CD4-positive, alpha-beta T cell treated with Interferon alpha-2 for 1 hour (primary cell): Measurements from ENCODE around the gene CLASP1.
"Not testable (repeated sequence)": the region's sequence is repeated elsewhere in the genome, so short reads cannot be mapped to it uniquely, and the experiment has no call there.

Source experiments
- DNase-seq, 2 donors: peaks; one replicate each; pipeline ENCODE4 v3.0.0-alpha.2; 2020 to 2022

CLASP1 gene

DNA sequence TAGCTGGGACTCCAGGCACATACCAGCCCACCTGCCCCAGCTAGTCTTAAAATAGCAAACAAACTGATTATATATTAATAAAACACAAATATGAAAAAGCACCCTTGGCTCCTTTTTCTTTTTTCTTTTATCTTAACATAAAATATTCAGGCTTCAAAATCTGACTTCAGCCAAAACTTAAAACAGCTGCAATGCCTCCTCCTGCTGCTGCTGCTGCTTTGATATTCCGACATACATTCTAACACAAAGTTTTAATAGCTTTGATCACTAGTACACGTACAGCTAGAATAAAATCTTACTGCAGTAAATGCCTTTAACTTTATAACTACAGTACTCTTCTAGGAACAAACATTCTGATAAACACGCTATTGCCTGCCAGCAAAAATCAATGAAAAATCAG lies 190.0 kb downstream of the CLASP1 start:
- DNase-seq: no peak

DNA sequence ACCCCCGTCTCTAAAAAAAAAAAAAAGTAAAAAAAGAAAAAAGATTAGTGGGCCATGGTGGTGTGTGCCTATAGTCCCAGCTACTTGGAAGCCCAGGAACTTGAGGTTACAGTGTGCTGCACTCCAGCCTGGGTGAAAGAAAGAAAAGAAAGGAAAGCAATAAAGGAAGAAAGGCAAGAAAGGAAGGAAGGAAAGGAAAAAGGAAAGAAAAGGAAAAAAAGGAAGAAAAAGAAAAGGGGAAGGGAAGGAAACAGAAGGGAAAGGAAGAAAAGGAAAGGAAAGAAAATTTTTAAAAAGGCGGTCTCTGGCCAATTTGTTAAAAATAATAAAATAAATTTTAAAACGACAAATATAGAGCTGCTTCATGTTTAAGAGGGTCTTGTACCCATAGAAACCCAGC lies 192.9 kb downstream of the CLASP1 start:
- DNase-seq: no peak

DNA sequence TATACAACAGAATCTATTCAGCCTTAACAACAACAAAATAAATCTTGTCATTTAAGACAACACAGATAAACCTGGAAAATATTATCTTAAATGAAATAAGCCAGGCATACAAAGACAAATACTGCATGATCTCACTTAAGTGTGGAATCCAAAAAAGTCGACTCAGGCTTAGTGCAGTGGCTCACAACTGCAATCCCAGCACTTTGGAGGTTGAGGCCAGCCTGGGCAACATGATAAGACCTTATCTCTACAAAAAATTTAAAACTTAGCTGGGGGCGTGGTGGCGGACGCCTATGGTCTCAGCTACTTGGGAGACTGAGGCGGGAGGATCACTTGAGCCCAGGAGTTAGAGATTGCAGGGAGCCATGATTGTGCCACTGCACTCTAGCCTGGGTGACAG lies 193.8 kb downstream of the CLASP1 start:
- no peak for DNase-seq

- no peak for DNase-seq
Measured at GRCh38 chr2:121454549-121455090, 194.6 kb downstream of the CLASP1 start.

DNA sequence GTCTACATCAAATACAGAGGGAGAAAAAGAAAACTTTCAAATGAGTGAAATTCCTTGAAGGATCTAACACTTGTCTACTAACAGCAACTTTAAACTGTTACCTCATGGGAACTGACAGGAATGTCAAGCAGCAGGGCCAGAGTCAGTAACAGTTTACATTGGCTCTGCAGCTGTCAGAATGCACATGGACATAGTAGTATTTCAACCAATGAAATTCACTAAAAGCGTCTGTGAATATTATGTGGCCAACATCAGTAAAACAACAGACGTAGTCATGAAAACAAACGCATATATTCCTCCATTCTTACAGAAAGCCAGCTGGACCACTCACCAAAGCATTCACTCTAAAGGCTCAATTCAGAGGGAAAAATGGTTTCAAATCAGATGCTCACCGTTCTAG lies 197.9 kb downstream of the CLASP1 start:
- no peak for DNase-seq

DNA sequence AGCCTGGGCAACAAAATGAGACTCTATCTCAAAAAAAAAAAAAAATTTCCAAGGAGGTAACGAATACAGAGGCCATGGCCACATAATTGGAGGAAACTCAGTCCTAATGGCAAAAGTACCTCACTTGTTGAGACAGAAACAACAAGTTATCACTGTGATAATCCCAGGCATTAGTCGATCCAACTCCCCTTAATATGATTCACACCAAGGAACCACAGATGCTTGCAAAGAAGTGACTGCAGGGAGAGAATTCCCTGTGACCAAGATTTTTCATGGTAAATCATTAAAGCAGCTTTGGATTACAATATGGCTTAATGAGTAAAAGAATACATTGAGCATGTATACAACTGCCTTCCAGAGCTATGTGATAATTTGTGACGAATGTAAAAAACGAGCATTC lies 199.0 kb downstream of the CLASP1 start:
- no peak for DNase-seq

DNA sequence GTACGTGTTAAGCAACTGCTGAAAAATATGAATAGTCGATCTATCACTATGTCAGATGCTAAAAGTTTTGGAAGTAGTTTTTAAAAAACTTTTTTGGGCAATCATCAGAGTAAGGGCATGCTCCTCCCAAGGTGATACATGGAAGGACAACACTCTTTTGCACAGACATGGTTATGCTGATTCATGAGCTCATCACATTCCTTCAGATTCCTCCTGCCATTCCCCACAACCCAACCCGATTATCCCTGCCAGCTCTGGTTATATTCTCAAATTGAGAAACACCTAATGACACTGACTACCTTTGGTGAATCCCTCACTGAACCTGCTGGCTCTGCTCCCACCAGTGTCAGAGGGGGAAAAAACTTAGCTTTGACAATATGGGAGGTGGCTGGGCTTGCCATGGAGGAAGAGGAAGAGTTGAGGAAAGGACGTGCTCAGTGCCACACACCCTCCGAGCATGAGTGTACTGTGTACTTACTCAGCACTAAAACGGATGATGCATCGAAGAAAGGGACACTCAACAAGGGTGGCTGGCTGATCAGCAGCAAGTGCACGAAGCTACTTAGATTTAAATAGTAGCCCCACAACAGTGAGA lies 202.5 kb downstream of the CLASP1 start:
- DNase-seq: no peak

DNA sequence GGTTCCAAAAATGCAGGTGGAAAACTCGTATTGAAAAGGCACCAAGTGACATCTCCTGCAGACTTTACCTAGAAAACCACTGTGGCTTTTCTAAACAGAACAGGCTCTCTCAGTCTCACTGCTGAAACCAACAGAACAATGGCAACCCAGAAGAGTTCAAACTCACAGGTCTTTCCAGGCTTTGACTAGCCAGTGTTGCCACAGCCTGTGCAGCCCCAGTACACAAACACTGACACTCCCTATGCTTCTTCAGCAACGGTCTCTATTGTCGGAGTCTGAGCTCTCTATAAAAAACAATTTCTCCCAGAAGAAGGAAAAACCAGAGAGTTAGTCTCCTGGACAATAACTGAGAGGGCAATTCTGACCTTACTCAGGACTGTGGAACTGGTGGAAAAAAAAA lies 206.4 kb downstream of the CLASP1 start:
- no peak for DNase-seq

DNA sequence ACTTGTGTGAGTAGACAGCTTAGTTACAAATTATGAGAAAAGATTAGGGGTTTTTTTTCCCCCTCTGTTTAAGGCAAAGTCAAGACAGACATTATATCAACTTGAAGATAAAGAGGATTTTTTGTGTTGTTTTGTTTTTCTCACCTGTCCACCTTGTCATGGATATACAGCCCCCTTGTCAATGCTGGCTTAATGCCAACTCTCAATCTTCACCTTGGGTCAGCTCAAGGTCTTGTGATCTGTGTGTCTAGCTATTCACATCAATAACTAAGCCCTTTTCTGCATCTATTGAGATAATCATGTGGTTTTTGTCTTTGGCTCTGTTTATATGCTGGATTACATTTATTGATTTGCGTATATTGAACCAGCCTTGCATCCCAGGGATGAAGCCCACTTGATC lies 211.0 kb downstream of the CLASP1 start:
- DNase-seq: not testable (repeated sequence)

DNA sequence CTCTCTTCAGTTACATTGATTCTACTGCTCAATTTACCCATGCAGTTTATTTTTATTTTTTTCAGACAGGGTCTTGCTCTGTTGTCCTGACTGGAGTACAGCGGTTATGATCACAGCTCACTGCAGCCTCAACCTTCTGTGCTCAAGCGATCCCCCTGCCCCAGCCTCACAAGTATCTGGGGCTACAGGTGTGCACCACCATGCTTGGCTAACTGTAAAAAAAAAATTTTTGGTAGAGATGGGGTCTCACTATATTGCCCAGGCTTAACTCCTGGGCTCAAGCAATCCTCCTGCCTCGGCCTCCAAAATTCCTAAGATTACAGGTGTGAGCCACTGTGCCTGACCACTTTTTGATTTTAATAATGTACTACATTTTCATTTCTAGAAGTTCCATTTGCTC lies 212.3 kb downstream of the CLASP1 start:
- no peak for DNase-seq

DNA sequence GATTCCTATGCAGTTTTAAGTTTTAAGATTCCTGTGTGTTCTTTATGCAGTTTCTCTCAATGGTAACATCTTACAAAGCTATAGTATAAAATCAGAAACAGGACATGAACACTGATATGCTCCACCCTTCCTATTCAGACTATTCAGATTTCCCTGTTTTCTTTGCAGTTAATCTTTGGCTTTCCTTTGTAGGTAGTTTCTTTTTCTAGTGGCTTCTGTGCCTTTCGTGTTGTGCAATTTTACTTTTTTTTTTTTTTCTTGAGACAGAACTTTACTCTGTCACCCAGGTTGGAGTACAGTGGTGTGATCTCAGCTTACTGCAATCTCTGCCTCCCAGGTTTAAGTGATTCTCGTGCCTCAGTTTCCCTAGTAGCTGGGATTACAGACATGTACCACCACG lies 213.5 kb downstream of the CLASP1 start:
- no peak for DNase-seq

GRCh38 chr2:121431214-121431613 lies 218.0 kb downstream of the CLASP1 start:
- no peak for DNase-seq

DNA sequence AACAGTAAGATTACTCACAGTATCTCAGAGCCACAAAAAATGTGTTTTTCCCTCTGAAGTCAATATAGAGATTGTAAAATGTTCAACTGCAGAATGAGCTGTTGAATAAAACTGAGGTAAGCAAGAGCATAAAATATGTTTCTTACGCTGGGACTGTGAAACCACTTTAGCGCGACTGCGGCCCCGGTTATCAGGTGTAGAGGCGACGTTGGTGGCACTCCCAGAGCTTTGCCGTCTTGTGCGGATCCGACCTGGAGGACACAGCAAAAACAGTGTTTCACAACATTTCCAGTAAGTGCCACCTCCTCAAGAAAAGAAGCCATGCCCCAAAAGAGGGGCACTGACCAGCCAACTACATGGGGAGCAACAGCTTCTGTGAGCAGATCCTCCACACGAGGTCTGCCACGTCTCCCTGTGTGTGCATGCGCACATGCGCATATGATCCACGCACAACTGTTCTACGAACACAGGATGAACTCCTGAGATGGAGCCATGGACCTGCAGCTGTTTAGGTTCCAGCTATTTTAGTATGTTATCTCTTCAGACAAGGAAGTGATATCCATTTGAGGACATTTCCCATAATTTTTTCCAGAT lies 219.2 kb downstream of the CLASP1 start:
- DNase-seq: no peak

GRCh38 chr2:121429119-121429903 lies 220.0 kb downstream of the CLASP1 start:
- no peak for DNase-seq

GRCh38 chr2:121427187-121427689 lies 222.0 kb downstream of the CLASP1 start:
- no peak for DNase-seq

- DNase-seq: no peak
Measured at GRCh38 chr2:121420486-121420885, 228.8 kb downstream of the CLASP1 start.

DNA sequence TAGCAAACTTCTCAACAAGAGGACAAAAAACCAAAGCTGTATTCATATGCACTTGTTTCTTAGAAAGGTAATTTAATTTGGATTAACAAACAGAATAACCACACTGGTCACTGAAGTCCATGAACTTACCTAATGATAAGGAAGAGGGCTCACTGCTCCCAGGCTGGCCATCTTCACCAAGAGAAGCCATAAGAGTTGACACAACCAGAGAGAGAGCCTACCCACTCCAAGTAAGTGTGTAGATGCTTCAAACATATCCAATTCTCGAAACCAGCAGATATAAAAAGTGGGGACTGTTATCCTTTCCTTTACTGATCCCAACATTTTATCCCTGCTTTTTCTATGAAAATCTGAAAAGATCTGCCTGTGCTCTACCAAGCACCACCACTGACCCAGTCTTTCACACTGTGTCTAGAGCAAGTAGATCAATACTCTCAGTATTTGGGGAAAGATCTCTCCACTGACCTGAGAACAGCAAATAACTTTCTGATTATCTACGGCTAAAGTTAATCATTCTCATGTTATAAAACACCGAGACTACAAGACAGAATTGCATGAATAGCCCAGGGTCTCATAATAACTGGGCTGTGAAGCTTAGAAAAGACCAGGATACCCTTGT lies 230.1 kb downstream of the CLASP1 start:
- no peak for DNase-seq

- DNase-seq: no peak
Measured at GRCh38 chr2:121418494-121419058, 230.7 kb downstream of the CLASP1 start.

DNA sequence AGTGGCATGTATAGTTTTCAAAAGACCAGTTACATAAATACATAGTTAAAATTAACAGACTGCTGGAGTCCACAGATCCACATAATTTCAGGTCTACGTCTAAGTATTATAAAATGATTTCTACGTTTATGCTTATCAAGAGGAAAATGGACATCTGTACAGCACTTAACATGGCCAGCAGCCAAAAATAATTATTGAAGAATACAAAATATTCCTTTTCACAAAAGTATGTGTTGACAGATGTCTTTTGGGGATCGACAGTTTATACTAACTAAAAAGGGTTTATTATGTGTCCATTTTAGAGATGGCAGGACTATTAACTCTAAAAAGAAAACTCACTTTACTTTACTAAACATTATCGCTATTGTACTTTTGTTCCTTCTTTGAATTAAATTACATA lies 231.4 kb downstream of the CLASP1 start:
- DNase-seq: no peak

DNA sequence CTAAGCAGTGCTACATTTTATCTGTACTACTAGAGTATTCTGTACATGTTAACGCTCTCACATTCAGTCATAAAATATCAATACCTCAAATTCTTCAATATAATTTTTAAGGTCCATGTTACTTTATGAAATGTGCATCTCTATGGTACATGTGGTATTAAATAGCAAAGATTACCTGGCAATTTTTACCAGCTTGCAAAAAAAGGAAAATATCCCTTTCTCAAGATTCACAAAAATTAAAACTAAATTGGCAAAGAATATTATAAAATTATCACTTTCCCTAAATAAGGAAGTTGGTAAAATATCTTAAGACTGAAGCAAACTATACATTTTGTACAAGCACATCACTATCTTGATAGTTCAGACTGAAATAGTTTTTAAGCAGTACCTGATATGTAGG lies 233.5 kb downstream of the CLASP1 start:
- no peak for DNase-seq

DNA sequence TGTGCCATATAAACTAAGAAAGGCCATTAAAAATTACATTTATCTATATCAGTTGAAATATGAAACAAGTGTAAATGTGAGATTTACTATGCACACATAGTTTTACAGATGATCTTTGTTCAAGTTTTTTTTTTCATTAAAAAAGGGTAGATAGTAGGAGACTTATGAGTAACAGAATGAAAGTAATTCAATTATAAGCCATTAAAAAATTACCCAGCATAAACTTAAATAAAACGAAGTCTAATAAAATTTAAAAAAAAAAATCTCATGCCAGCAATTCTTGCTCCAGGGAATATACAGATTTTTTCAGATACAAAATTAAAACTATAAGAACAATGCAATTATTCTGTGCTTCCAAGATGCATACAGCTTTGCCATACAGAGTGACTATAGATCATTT lies 236.9 kb downstream of the CLASP1 start:
- DNase-seq: no peak

DNA sequence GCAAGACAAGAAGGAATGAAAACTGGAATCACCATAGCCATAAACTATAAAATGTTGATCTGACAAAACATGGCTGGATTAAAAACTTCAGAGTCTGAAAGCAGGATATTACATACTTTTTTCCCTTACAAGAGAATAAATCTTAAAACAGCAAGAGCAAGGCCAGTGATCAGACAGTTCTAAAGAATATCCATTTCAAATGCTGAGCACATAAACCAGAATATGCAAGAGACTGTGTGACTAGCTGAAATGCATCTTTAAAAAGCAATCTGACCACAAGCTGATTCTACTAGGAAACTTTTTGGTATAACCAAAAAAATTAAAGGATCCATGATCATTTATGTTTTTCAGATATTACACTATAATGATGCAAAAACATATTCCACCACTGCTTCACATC lies 239.3 kb downstream of the CLASP1 start:
- DNase-seq: no peak

- DNase-seq: no peak
Measured at GRCh38 chr2:121409388-121409787, 239.9 kb downstream of the CLASP1 start.
